ENCODE results near the gene RASA3. TPM values are rescaled to one million over a fixed set of nuclear protein-coding genes. Genes with fewer than 3 reads are reported as not detected.

The RASA3 gene
- total RNA-seq, 1 donor from 2014 or later, result 30.7 TPM

- no peak for DNase-seq (ENCODE audit: low read depth in 2 of 2)
These were observed 123.3 kb downstream of the RASA3 start for GRCh38 chr13:114008964-114009589.

GRCh38 chr13:114007566-114007965 is 124.9 kb downstream of the RASA3 start:
- DNase-seq (ENCODE audit: low read depth in 2 of 2), result no peak

- no peak for DNase-seq (ENCODE audit: low read depth in 2 of 2)
These were observed 127.2 kb downstream of the RASA3 start for GRCh38 chr13:114005206-114005724.

GRCh38 chr13:114004420-114005205 is 127.8 kb downstream of the RASA3 start:
- peak; percentile 49 to 99 for DNase-seq (ENCODE audit: low read depth in 2 of 2)

GRCh38 chr13:114002771-114003321 is 129.6 kb downstream of the RASA3 start:
- DNase-seq (ENCODE audit: low read depth in 2 of 2), result no peak

GRCh38 chr13:114002009-114002544 is 130.3 kb downstream of the RASA3 start:
- no peak for DNase-seq (ENCODE audit: low read depth in 2 of 2)

GRCh38 chr13:114001331-114002008 is 131.0 kb downstream of the RASA3 start:
- DNase-seq (ENCODE audit: low read depth in 2 of 2), result no peak

GRCh38 chr13:114000151-114001040 is 132.0 kb downstream of the RASA3 start:
- no peak for DNase-seq (ENCODE audit: low read depth in 2 of 2)

- no peak for DNase-seq (ENCODE audit: low read depth in 2 of 2)
These were observed 132.9 kb downstream of the RASA3 start for GRCh38 chr13:113999618-113999910.

GRCh38 chr13:113998781-113999617 is 133.4 kb downstream of the RASA3 start:
- DNase-seq (ENCODE audit: low read depth in 2 of 2), result no peak

- peak; percentile 87 to 89 for DNase-seq (ENCODE audit: low read depth in 2 of 2)
These were observed 134.3 kb downstream of the RASA3 start for GRCh38 chr13:113997845-113998751.

GRCh38 chr13:113996912-113997745 is 135.3 kb downstream of the RASA3 start:
- DNase-seq (ENCODE audit: low read depth in 2 of 2), result no peak

GRCh38 chr13:113996081-113996911 is 136.1 kb downstream of the RASA3 start:
- no peak for DNase-seq (ENCODE audit: low read depth in 2 of 2)

GRCh38 chr13:113995051-113995601 is 137.3 kb downstream of the RASA3 start:
- DNase-seq (ENCODE audit: low read depth in 2 of 2), result no peak

GRCh38 chr13:113992276-113993005 is 140.0 kb downstream of the RASA3 start:
- no peak for DNase-seq (ENCODE audit: low read depth in 2 of 2)

GRCh38 chr13:113991676-113992179 is 140.7 kb downstream of the RASA3 start:
- DNase-seq (ENCODE audit: low read depth in 2 of 2), result no peak
